AG09319 (cell line): Measurements from ENCODE around the gene ARNT2.

Experiments
- DNase-seq: peaks from one replicate; pipeline ENCODE4 v3.0.0-alpha.2; 2010; ENCODE audit warnings: low read depth; ENCODE audit errors: extremely low read depth
- CTCF ChIP-seq: IDR thresholded peaks from 2 replicates; pipeline ENCODE4 v1.5.1; 2011; ENCODE audit warnings: low read depth, mild to moderate bottlenecking, inconsistent platforms, low read length, moderate library complexity

Gene ARNT2

GRCh38 chr15:80441714-80442113 is 37.5 kb downstream of the ARNT2 start:
- TF ChIP-seq CTCF, result no peak
- DNase-seq, result no peak

GRCh38 chr15:80442728-80443403 is 38.7 kb downstream of the ARNT2 start:
- no peak for DNase-seq
- no peak for TF ChIP-seq CTCF

GRCh38 chr15:80444680-80445251 is 40.6 kb downstream of the ARNT2 start:
- no peak for TF ChIP-seq CTCF
- DNase-seq, result no peak

- TF ChIP-seq CTCF, result no peak
- DNase-seq, result no peak
Measured at GRCh38 chr15:80445300-80446041, 41.3 kb downstream of the ARNT2 start.

GRCh38 chr15:80447077-80447476 is 42.9 kb downstream of the ARNT2 start:
- DNase-seq, result no peak
- no peak for TF ChIP-seq CTCF

GRCh38 chr15:80449825-80450224 is 45.6 kb downstream of the ARNT2 start:
- TF ChIP-seq CTCF, result no peak
- DNase-seq, result no peak

- TF ChIP-seq CTCF, result no peak
- DNase-seq, result no peak
Measured at GRCh38 chr15:80450811-80451321, 46.7 kb downstream of the ARNT2 start.
